Testis (tissue), 2 donors: ENCODE measurements around the gene TACC2.

ENCODE experiments used
- CTCF ChIP-seq, 3 experiments: fragments of 450-650 bp in 2 of 3; fragments of 200-600 bp in 1 of 3; sonication (generic) in 1 of 3; IDR thresholded peaks; one replicate each; pipeline ENCODE4 v1.5.1; 2016 to 2019; ENCODE audit warnings: antibody characterized with exemption in 3 of 3, mild to moderate bottlenecking in 2 of 3, moderate library complexity in 1 of 3
- POLR2A ChIP-seq: fragments of 450-650 bp; IDR thresholded peaks from one replicate; pipeline ENCODE4 v1.6.1; 2017; ENCODE audit warnings: antibody characterized with exemption, mild to moderate bottlenecking, moderate library complexity

- TF ChIP-seq CTCF (IDR thresholded peaks at IDR 0.05) (no peak), POLR2A (no peak)
These were observed 230.4 kb downstream of the TACC2 start for GRCh38 chr10:122219340-122219739.
